Measurements from ENCODE around the gene ZNF532.

The ZNF532 gene

GRCh38 chr18:58863539-58864145 lies 1.0 kb upstream of the ZNF532 start:
- H3K36me3 ChIP-seq (ENCODE audit: control insufficient read depth, insufficient read depth, low read length): peaks cover 19% of the 10 kb centered on the region
- H3K27me3 ChIP-seq (ENCODE audit: control insufficient read depth, insufficient read depth, low read length): no peaks in the 10 kb centered on the region
- no peaks in the 10 kb centered on the region for H3K9me3 ChIP-seq (ENCODE audit: control insufficient read depth, insufficient read depth, low read length)
- peak overlapping the region; percentile 41 for H3K4me3 ChIP-seq (ENCODE audit: low read depth, low read length)
- peak overlapping the region; percentile 66 for H3K9ac ChIP-seq (ENCODE audit: low read depth, low read length)
- H3K4me1 ChIP-seq (ENCODE audit: control insufficient read depth, insufficient read depth, low read length): peaks cover 76% of the 10 kb centered on the region

GRCh38 chr18:58865033-58865590 lies 435 bp downstream of the ZNF532 start:
- Histone ChIP-seq H3K4me3 (ENCODE audit: low read depth, low read length) (peak overlapping the region; percentile 41), H3K36me3 (ENCODE audit: control insufficient read depth, insufficient read depth, low read length) (peaks cover 25% of the 10 kb centered on the region), H3K9ac (ENCODE audit: low read depth, low read length) (peak overlapping the region; percentile 76), H3K4me1 (ENCODE audit: control insufficient read depth, insufficient read depth, low read length) (peaks cover 62% of the 10 kb centered on the region), H3K9me3 (ENCODE audit: control insufficient read depth, insufficient read depth, low read length) (no peaks in the 10 kb centered on the region), H3K27me3 (ENCODE audit: control insufficient read depth, insufficient read depth, low read length) (no peaks in the 10 kb centered on the region)

- Histone ChIP-seq H3K9me3 (ENCODE audit: control insufficient read depth, insufficient read depth, low read length) (no peaks in the 10 kb centered on the region), H3K27me3 (ENCODE audit: control insufficient read depth, insufficient read depth, low read length) (no peaks in the 10 kb centered on the region), H3K4me1 (ENCODE audit: control insufficient read depth, insufficient read depth, low read length) (peaks cover 56% of the 10 kb centered on the region), H3K4me3 (ENCODE audit: low read depth, low read length) (peak overlapping the region; percentile 41), H3K36me3 (ENCODE audit: control insufficient read depth, insufficient read depth, low read length) (peaks cover 31% of the 10 kb centered on the region), H3K9ac (ENCODE audit: low read depth, low read length) (no peak overlapping the region)
Measured at GRCh38 chr18:58865701-58866065, 1.0 kb downstream of the ZNF532 start.

- Histone ChIP-seq H3K4me3 (ENCODE audit: low read depth, low read length) (peak overlapping the region; percentile 41), H3K27me3 (ENCODE audit: control insufficient read depth, insufficient read depth, low read length) (no peaks in the 10 kb centered on the region), H3K9me3 (ENCODE audit: control insufficient read depth, insufficient read depth, low read length) (no peaks in the 10 kb centered on the region), H3K9ac (ENCODE audit: low read depth, low read length) (peak overlapping the region; percentile 27), H3K4me1 (ENCODE audit: control insufficient read depth, insufficient read depth, low read length) (peaks cover 51% of the 10 kb centered on the region), H3K36me3 (ENCODE audit: control insufficient read depth, insufficient read depth, low read length) (peaks cover 34% of the 10 kb centered on the region)
Measured at GRCh38 chr18:58866066-58866772, 1.5 kb downstream of the ZNF532 start.

GRCh38 chr18:58866773-58867150 lies 2.1 kb downstream of the ZNF532 start:
- H3K4me1 ChIP-seq (ENCODE audit: control insufficient read depth, insufficient read depth, low read length): peaks cover 45% of the 10 kb centered on the region
- no peak overlapping the region for H3K9ac ChIP-seq (ENCODE audit: low read depth, low read length)

GRCh38 chr18:58867281-58867961 lies 2.7 kb downstream of the ZNF532 start:
- no peak overlapping the region for H3K9ac ChIP-seq (ENCODE audit: low read depth, low read length)
- peak overlapping the region; percentile 35 for H3K4me3 ChIP-seq (ENCODE audit: low read depth, low read length)
- no peaks in the 10 kb centered on the region for H3K27me3 ChIP-seq (ENCODE audit: control insufficient read depth, insufficient read depth, low read length)
- H3K9me3 ChIP-seq (ENCODE audit: control insufficient read depth, insufficient read depth, low read length): no peaks in the 10 kb centered on the region
- H3K4me1 ChIP-seq (ENCODE audit: control insufficient read depth, insufficient read depth, low read length): peaks cover 39% of the 10 kb centered on the region
- H3K36me3 ChIP-seq (ENCODE audit: control insufficient read depth, insufficient read depth, low read length): peaks cover 34% of the 10 kb centered on the region

More at GRCh38 chr18:58866773-58867150, 2.1 kb downstream of the ZNF532 start:
- Histone ChIP-seq H3K36me3 (ENCODE audit: control insufficient read depth, insufficient read depth, low read length) (peaks cover 34% of the 10 kb centered on the region), H3K27me3 (ENCODE audit: control insufficient read depth, insufficient read depth, low read length) (no peaks in the 10 kb centered on the region), H3K4me3 (ENCODE audit: low read depth, low read length) (peak overlapping the region; percentile 35), H3K9me3 (ENCODE audit: control insufficient read depth, insufficient read depth, low read length) (no peaks in the 10 kb centered on the region)

- Histone ChIP-seq H3K4me1 (ENCODE audit: control insufficient read depth, insufficient read depth, low read length) (peaks cover 36% of the 10 kb centered on the region), H3K27me3 (ENCODE audit: control insufficient read depth, insufficient read depth, low read length) (no peaks in the 10 kb centered on the region), H3K36me3 (ENCODE audit: control insufficient read depth, insufficient read depth, low read length) (peaks cover 34% of the 10 kb centered on the region), H3K9ac (ENCODE audit: low read depth, low read length) (no peak overlapping the region), H3K9me3 (ENCODE audit: control insufficient read depth, insufficient read depth, low read length) (no peaks in the 10 kb centered on the region), H3K4me3 (ENCODE audit: low read depth, low read length) (no peak overlapping the region)
Measured at GRCh38 chr18:58868440-58868839, 3.8 kb downstream of the ZNF532 start.

GRCh38 chr18:58870130-58870529 lies 5.5 kb downstream of the ZNF532 start:
- H3K27me3 ChIP-seq (ENCODE audit: control insufficient read depth, insufficient read depth, low read length): no peaks in the 10 kb centered on the region
- H3K9ac ChIP-seq (ENCODE audit: low read depth, low read length): no peak overlapping the region
- no peak overlapping the region for H3K4me3 ChIP-seq (ENCODE audit: low read depth, low read length)
- H3K36me3 ChIP-seq (ENCODE audit: control insufficient read depth, insufficient read depth, low read length): peaks cover 35% of the 10 kb centered on the region
- peaks cover 29% of the 10 kb centered on the region for H3K4me1 ChIP-seq (ENCODE audit: control insufficient read depth, insufficient read depth, low read length)
- H3K9me3 ChIP-seq (ENCODE audit: control insufficient read depth, insufficient read depth, low read length): no peaks in the 10 kb centered on the region

- no peaks in the 10 kb centered on the region for H3K27me3 ChIP-seq (ENCODE audit: control insufficient read depth, insufficient read depth, low read length)
- no peaks in the 10 kb centered on the region for H3K9me3 ChIP-seq (ENCODE audit: control insufficient read depth, insufficient read depth, low read length)
- peaks cover 24% of the 10 kb centered on the region for H3K4me1 ChIP-seq (ENCODE audit: control insufficient read depth, insufficient read depth, low read length)
- H3K9ac ChIP-seq (ENCODE audit: low read depth, low read length): no peak overlapping the region
- H3K4me3 ChIP-seq (ENCODE audit: low read depth, low read length): no peak overlapping the region
- peaks cover 34% of the 10 kb centered on the region for H3K36me3 ChIP-seq (ENCODE audit: control insufficient read depth, insufficient read depth, low read length)
Measured at GRCh38 chr18:58870621-58871020, 5.9 kb downstream of the ZNF532 start.

- Histone ChIP-seq H3K4me3 (ENCODE audit: low read depth, low read length) (no peak overlapping the region), H3K4me1 (ENCODE audit: control insufficient read depth, insufficient read depth, low read length) (peaks cover 13% of the 10 kb centered on the region), H3K36me3 (ENCODE audit: control insufficient read depth, insufficient read depth, low read length) (peaks cover 40% of the 10 kb centered on the region), H3K27me3 (ENCODE audit: control insufficient read depth, insufficient read depth, low read length) (no peaks in the 10 kb centered on the region), H3K9ac (ENCODE audit: low read depth, low read length) (no peak overlapping the region), H3K9me3 (ENCODE audit: control insufficient read depth, insufficient read depth, low read length) (no peaks in the 10 kb centered on the region)
Measured at GRCh38 chr18:58871514-58872420, 7.1 kb downstream of the ZNF532 start.

- no peaks in the 10 kb centered on the region for H3K9me3 ChIP-seq (ENCODE audit: control insufficient read depth, insufficient read depth, low read length)
- H3K36me3 ChIP-seq (ENCODE audit: control insufficient read depth, insufficient read depth, low read length): peaks cover 46% of the 10 kb centered on the region
- no peaks in the 10 kb centered on the region for H3K4me1 ChIP-seq (ENCODE audit: control insufficient read depth, insufficient read depth, low read length)
- no peak overlapping the region for H3K4me3 ChIP-seq (ENCODE audit: low read depth, low read length)
- H3K27me3 ChIP-seq (ENCODE audit: control insufficient read depth, insufficient read depth, low read length): no peaks in the 10 kb centered on the region
- no peak overlapping the region for H3K9ac ChIP-seq (ENCODE audit: low read depth, low read length)
Measured at GRCh38 chr18:58878640-58879039, 14.0 kb downstream of the ZNF532 start.

Data from iPS-15b (cell line).